Heart left ventricle (tissue), 13 donors: ENCODE results near the gene HNRNPL.
"Not testable (repeated sequence)": the region's sequence is repeated elsewhere in the genome, so short reads cannot be mapped to it uniquely, and the experiment has no call there.

Experiments
- CTCF ChIP-seq, 12 donors: fragments of 200-600 bp; sonication (generic) in 4 of 12; IDR thresholded peaks; one replicate each; pipeline versions ENCODE4 v1.5.0 to v1.8.0; 2018 to 2022; ENCODE audit warnings: antibody characterized with exemption in 12 of 12, mild to moderate bottlenecking in 5 of 12
- POLR2A ChIP-seq, 2 donors: fragments of 450-650 bp; IDR thresholded peaks; one replicate each; pipeline ENCODE4 v1.6.1; 2017; ENCODE audit warnings: antibody characterized with exemption in 2 of 2, mild to moderate bottlenecking in 2 of 2, moderate library complexity in 2 of 2
- donor health status: ischemic (EF 13 %, LVEDD 7.1; RV severe dilation, severe dysfunction).
- donor health status: DM: no; HTN: yes; CAD: no.
- donor health status: DM: no; HTN: no; CAD: no.
- donor health status: ischemic (EF 25% LVEDD 6.9; RV normal size, moderate dysfunction).
- donor health status: ischemic (EF 25% LVEDD 5.7; RV mildly dilated, moderate dysfunction).
- donor health status: ischemic (EF 35%, LVEDD 5.7; RV mildly dilated, moderate dysfunction).
- donor health status: nonischemic (EF 11% LVEDD 7.7; RV severe dilation, severe dysfunction).
- donor health status: DM: yes; HTN: yes; CAD: no.
- donor health status: PGD.
- donor health status: ischemic (EF 29% LVEDD 5.4; RV normal size, mild dysfunction).
- donor health status: nonischemic (EF 23%, LVEDD 6.1; RV moderate dilation, normal function).

DNA sequence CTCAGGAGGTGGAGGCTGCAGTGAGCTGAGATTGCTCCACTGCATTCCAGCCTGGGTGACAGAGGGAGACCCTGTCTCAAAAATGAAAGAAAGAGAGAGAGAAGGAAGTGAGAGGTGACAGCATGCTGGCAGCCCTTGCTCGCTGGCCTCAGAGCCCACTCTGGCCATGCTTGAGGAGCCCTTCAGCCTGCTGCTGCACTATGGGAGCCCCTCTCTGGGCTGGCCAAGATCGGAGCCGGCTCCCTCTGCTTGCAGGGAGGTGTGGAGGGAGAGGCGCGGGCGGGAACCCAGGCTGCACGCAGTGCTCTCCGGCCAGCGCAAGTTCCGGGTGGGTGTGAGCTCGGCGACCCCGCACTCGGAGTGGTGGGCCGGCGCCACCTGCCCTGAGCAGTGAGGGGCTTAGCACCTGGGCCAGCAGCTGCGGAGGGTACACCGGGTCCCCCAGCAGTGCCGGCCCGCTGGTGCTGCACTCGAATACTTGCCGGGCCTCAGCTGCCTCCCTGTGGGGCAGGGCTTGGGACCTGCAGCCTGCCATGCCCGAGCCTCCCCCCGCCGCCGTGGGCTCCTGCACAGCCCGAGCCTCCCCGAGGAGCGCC, 28.5 kb downstream of the HNRNPL start:
- TF ChIP-seq CTCF, POLR2A (IDR thresholded peaks at IDR 0.05): not testable (repeated sequence)
